ENCODE data around the gene ATP13A2. TPM values are rescaled to one million over a fixed set of nuclear protein-coding genes. Genes with fewer than 3 reads are reported as not detected.
A peak's percentile ranks its signal among the peaks of the same experiment; 100 is the strongest.

ATP13A2 gene
- polyA plus RNA-seq, 1 experiment = 5.6 TPM

DNA sequence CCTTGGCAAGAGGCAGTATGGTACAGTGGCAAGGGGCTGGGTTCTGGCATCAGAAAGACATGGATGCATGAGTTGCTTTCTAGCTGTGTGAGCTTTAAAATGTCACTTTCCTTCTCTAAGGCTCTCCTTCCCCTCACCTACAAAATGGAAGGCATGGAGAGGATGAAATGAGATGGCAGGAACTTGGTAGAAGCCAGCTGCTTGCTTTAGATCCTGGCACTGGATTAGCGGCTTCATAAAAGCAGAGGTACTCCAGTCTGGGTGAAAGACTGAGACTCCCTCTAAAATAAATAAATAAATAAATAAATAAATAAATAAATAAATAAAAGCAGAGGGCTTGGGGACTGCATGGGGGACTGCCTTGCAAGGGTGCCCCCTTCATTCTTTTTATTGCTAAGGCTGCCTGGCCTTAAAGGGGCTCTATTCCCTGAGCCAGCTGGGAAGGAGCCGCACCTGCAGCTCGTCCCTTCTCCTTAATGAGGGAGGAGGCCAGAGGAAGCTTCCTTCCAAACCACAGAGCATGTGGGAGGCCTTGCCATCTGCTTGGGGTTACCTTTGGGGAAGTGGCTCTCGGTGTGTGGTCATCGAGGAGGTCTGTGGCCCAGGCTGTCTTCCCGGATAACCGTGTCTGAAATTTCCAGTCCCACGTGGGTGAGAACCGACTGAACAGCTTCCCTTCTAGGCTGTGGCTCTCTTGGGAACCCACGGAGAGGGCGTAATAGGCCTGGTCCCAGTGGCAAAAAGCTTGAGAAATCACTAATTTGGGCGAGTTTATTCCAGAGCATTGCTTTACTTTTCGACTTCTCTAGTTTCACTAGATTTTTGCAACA, 2.0 kb upstream of the ATP13A2 start:
- ChIA-PET CTCF (interaction anchor here (1.4 to 1.8 kb wide), 2 partner anchors 53 to 62 kb away, joined by 3 to 7 read pairs; no protein-coding TSS in a partner anchor), POLR2A (no interaction called here)
- TF ChIP-seq, protein P1, sequence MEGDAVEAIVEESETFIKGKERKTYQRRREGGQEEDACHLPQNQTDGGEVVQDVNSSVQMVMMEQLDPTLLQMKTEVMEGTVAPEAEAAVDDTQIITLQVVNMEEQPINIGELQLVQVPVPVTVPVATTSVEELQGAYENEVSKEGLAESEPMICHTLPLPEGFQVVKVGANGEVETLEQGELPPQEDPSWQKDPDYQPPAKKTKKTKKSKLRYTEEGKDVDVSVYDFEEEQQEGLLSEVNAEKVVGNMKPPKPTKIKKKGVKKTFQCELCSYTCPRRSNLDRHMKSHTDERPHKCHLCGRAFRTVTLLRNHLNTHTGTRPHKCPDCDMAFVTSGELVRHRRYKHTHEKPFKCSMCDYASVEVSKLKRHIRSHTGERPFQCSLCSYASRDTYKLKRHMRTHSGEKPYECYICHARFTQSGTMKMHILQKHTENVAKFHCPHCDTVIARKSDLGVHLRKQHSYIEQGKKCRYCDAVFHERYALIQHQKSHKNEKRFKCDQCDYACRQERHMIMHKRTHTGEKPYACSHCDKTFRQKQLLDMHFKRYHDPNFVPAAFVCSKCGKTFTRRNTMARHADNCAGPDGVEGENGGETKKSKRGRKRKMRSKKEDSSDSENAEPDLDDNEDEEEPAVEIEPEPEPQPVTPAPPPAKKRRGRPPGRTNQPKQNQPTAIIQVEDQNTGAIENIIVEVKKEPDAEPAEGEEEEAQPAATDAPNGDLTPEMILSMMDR (IDR thresholded peaks at IDR 0.05; ENCODE audit: low read depth, low read length) = no peak
- Histone ChIP-seq H3K27ac (ENCODE audit: low read depth, low read length) (no peak overlapping the region), H3K4me3 (ENCODE audit: low read depth, low read length) (no peak overlapping the region), H3K27me3 (ENCODE audit: control insufficient read depth, insufficient read depth, low read length) (no peaks in the 10 kb centered on the region), H3K9me3 (ENCODE audit: control insufficient read depth, insufficient read depth, low read length) (no peaks in the 10 kb centered on the region; the same call in 1 of the 2 replicates)
- no peak for DNase-seq (ENCODE audit: low read depth, low spot score)

- no peak for DNase-seq (ENCODE audit: low read depth, low spot score)
- CTCF ChIA-PET = interaction anchor here (1.4 to 1.8 kb wide), 2 partner anchors 52 to 61 kb away, joined by 3 to 7 read pairs; no protein-coding TSS in a partner anchor
- Histone ChIP-seq H3K4me3 (ENCODE audit: low read depth, low read length) (no peak overlapping the region), H3K27me3 (ENCODE audit: control insufficient read depth, insufficient read depth, low read length) (no peaks in the 10 kb centered on the region), H3K27ac (ENCODE audit: low read depth, low read length) (no peak overlapping the region), H3K9me3 (ENCODE audit: control insufficient read depth, insufficient read depth, low read length) (no peaks in the 10 kb centered on the region; the same call in 1 of the 2 replicates)
- POLR2A ChIA-PET = interaction anchor here (0.5 kb wide), 1 partner anchor 392 kb away, joined by 6 read pairs; no protein-coding TSS in a partner anchor
- TF ChIP-seq, protein P1 (IDR thresholded peaks at IDR 0.05; ENCODE audit: low read depth, low read length) = no peak
These were observed 1.2 kb upstream of the ATP13A2 start for GRCh38 chr1:17012775-17013490.

- Histone ChIP-seq H3K9me3 (ENCODE audit: control insufficient read depth, insufficient read depth, low read length) (no peaks in the 10 kb centered on the region; the same call in 1 of the 2 replicates), H3K27ac (ENCODE audit: low read depth, low read length) (no peak overlapping the region), H3K4me3 (ENCODE audit: low read depth, low read length) (peak overlapping the region; percentile 70), H3K27me3 (ENCODE audit: control insufficient read depth, insufficient read depth, low read length) (no peaks in the 10 kb centered on the region)
- TF ChIP-seq, protein P1 (IDR thresholded peaks at IDR 0.05; ENCODE audit: low read depth, low read length) = no peak
- POLR2A ChIA-PET = no interaction called here
- CTCF ChIA-PET = interaction anchor here (1.0 to 1.8 kb wide), 2 partner anchors 35 to 59 kb away, joined by 4 to 6 read pairs; no protein-coding TSS in a partner anchor
- DNase-seq (ENCODE audit: low read depth, low spot score) = no peak
These were observed 663 bp downstream of the ATP13A2 start for GRCh38 chr1:17011092-17011438.

- TF ChIP-seq, protein P1 (IDR thresholded peaks at IDR 0.05; ENCODE audit: low read depth, low read length) = no peak
These were observed 2.0 kb downstream of the ATP13A2 start for GRCh38 chr1:17009706-17010105.

More at GRCh38 chr1:17009706-17010105, 2.0 kb downstream of the ATP13A2 start:
- no peak for DNase-seq (ENCODE audit: low read depth, low spot score)
- no peak overlapping the region for H3K27ac ChIP-seq (ENCODE audit: low read depth, low read length)
- ChIA-PET CTCF (interaction anchor here (0.9 to 1.8 kb wide), 2 partner anchors 49 to 58 kb away, joined by 3 to 6 read pairs; no protein-coding TSS in a partner anchor), POLR2A (no interaction called here)
- H3K4me3 ChIP-seq (ENCODE audit: low read depth, low read length) = no peak overlapping the region
- no peaks in the 10 kb centered on the region for H3K27me3 ChIP-seq (ENCODE audit: control insufficient read depth, insufficient read depth, low read length)
- H3K9me3 ChIP-seq (ENCODE audit: control insufficient read depth, insufficient read depth, low read length) = no peaks in the 10 kb centered on the region; the same call in 1 of the 2 replicates

Data from AG04450 (cell line).